NCI-H226 (cell line): ENCODE data around the gene HPGD.

Source experiments
- DNase-seq: peaks from one replicate; pipeline ENCODE4 v3.0.0-alpha.2; 2015

The HPGD gene

GRCh38 chr4:174467107-174467506 is 55.2 kb downstream of the HPGD start:
- no peak for DNase-seq

DNA sequence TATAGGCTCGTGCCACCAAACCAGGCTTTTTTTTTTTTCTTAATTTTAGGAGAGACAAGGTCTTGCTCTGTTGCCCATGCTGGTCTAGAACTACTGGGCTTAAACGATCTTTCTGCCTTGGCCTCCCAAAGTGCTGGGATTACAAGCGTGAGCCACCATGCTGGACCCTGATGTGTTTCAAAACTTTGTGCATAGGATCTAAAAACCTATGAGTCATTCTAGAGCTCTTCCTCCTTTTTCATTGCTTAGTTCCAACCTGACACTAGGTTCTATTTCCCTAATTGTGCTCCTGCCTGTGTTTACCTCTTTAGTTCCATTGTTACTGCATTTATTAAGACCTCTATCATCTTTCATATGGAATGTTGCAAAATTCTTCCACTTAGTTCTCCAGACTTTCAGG is 57.3 kb downstream of the HPGD start:
- no peak for DNase-seq

GRCh38 chr4:174461466-174462106 is 60.7 kb downstream of the HPGD start:
- no peak for DNase-seq

GRCh38 chr4:174460684-174461083 is 61.6 kb downstream of the HPGD start:
- DNase-seq = peak; percentile 13

DNA sequence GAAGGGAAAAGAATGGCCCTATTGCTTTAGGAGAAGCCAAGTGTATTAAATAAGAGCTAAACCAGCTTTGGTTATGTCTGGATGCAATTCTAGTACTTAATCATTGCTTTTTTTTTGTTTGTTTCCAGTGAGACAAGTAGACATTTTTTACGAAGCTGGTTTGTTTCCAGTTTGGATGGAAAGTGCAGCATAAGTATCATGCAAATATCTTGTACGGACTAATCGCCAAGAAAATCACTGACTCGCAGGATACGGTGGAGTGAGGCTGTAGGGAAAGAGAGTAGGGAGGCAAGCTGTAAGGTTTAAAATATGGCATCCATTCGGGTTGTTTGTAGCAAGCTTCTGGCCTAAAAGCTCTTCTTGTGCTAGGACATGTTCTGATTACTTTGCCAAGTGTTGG is 64.8 kb downstream of the HPGD start:
- no peak for DNase-seq

- DNase-seq = no peak
These were observed 67.3 kb downstream of the HPGD start for GRCh38 chr4:174454815-174455473.

GRCh38 chr4:174451718-174452296 is 70.5 kb downstream of the HPGD start:
- DNase-seq = no peak

GRCh38 chr4:174450786-174451125 is 71.5 kb downstream of the HPGD start:
- DNase-seq = no peak

DNA sequence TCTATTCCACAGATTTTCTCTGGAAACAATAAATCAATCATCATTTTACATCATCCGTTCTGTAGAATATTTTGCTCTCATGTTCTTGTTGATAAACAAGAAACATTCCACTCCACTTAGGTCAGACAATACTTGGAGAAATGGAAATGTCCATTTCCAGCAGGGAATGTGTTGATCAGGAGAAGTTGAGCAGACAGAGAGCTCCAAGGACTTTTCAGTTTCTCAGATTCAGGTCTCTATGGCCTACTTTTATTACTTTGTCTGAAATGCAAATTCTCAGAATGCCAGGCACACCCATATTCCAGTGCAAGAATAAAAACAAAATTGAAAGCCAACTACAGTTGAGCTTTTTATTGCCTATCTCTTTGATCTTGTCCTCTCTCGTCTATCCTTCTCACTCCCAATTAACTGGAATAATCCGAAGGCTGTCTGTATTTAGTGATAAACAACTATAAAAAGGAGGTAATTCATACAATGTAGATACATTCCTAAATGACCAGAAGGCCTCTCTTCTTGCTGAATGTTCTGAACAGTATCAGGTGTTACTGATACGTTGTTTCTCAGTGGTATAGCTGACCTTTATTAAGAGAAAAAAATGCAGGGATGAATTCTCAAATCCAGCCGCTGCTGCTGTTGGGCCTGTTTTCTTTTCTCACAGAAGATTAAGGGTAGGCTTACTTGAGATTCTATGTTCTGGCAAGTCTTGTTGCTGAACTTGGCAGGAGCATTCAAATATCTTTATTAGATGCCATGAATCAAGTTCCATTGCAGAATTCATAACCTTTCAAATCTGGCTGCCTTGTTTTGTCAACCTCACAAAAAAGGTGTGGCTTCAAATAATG is 72.1 kb downstream of the HPGD start:
- DNase-seq = no peak

GRCh38 chr4:174449152-174449551 is 73.1 kb downstream of the HPGD start:
- DNase-seq = no peak

GRCh38 chr4:174444390-174444789 is 77.9 kb downstream of the HPGD start:
- DNase-seq = no peak
